Activated B cell treated with CpG ODN at 0.5 μM for 24 hours (primary cell): Measurements from ENCODE around the gene ATP6V0E1. TPM values are rescaled to one million over a fixed set of nuclear protein-coding genes. Genes with fewer than 3 reads are reported as not detected.

ENCODE experiments used
- ATAC-seq: fragments of 200-7000 bp; cut with Tn5 transposase; one replicate; pipeline ENCODE4 v1.10.0; 2021; ENCODE audit warnings: low read depth, mild to moderate bottlenecking, moderate library complexity
- CTCF ChIA-PET: fragments of 350-600 bp; sonication (Branson Sonifier 250); formaldehyde crosslinking; loops from one replicate; lab custom pipeline; 2021; ENCODE audit warnings: antibody characterized with exemption; lab: Charles Lee
- POLR2A ChIA-PET: fragments of 350-600 bp; sonication (Branson Sonifier 250); formaldehyde crosslinking; loops from one replicate; lab custom pipeline; 2021; ENCODE audit warnings: antibody characterized with exemption; lab: Charles Lee
- DNase-seq: peaks from one replicate; pipeline ENCODE4 v3.0.0; 2022
- H3K27ac Mint-ChIP-seq: one replicate; pipeline ENCODE4 v1.8.0; 2020; ENCODE audit warnings: mixed read lengths
- H3K27me3 Mint-ChIP-seq: one replicate; pipeline ENCODE4 v1.8.0; 2021; ENCODE audit warnings: mixed read lengths
- H3K36me3 Mint-ChIP-seq: one replicate; pipeline ENCODE4 v1.8.0; 2021; ENCODE audit warnings: low read depth, mixed read lengths
- H3K4me1 Mint-ChIP-seq: one replicate; pipeline ENCODE4 v1.8.0; 2021; ENCODE audit warnings: mixed read lengths
- H3K4me3 Mint-ChIP-seq: one replicate; pipeline ENCODE4 v1.8.0; 2020; ENCODE audit warnings: mild to moderate bottlenecking, mixed read lengths
- H3K9me3 Mint-ChIP-seq: one replicate; pipeline ENCODE4 v1.8.0; 2020; ENCODE audit warnings: mixed read lengths
- CTCF ChIP-seq: fragments of 200-600 bp; IDR thresholded peaks from one replicate; pipeline ENCODE4 v1.8.0; 2022; ENCODE audit warnings: antibody characterized with exemption, mild to moderate bottlenecking
- intact Hi-C: fragments of 100-400 bp; cut with micrococcal nuclease; formaldehyde crosslinking; loops from one replicate; pipeline ENCODE4 v1.15.1; 2024
- total RNA-seq: library from RNA; stranded (reverse); gene quantifications from 2 replicates; pipeline ENCODE4 v1.2.3, GENCODE V29; 2022

ATP6V0E1 gene
- total RNA-seq, 1 donor from 2014 or later: 191 TPM

- peaks cover 76% of the 10 kb centered on the region for H3K4me1 Mint-ChIP-seq
- no peak for TF ChIP-seq CTCF
- H3K36me3 Mint-ChIP-seq: peaks cover 41% of the 10 kb centered on the region
- H3K27me3 Mint-ChIP-seq: no peaks in the 10 kb centered on the region
- ChIA-PET POLR2A (no interaction called here), CTCF (no interaction called here)
- no peak overlapping the region for H3K4me3 Mint-ChIP-seq
- intact Hi-C loops: no loop called here
- ATAC-seq: peak; percentile 18
- H3K27ac Mint-ChIP-seq: peak overlapping the region; percentile 20
- no peaks in the 10 kb centered on the region for H3K9me3 Mint-ChIP-seq
- DNase-seq: no peak
Measured at GRCh38 chr5:173004013-173004412, 20.4 kb downstream of the ATP6V0E1 start.

GRCh38 chr5:173004447-173004846, 20.9 kb downstream of the ATP6V0E1 start:
- ChIA-PET POLR2A (no interaction called here), CTCF (no interaction called here)

GRCh38 chr5:173010021-173010420, 26.4 kb downstream of the ATP6V0E1 start:
- POLR2A ChIA-PET: interaction anchor here (1.3 kb wide), 1 partner anchor 26 kb away, joined by 3 read pairs; the partner anchor contains the start of gene ATP6V0E1
- ATAC-seq (peak; percentile 40), DNase-seq (no peak)
- H3K36me3 Mint-ChIP-seq: peaks cover 19% of the 10 kb centered on the region
- H3K4me1 Mint-ChIP-seq: peaks cover 53% of the 10 kb centered on the region
- intact Hi-C loops: no loop called here
- H3K27ac Mint-ChIP-seq: peak overlapping the region; percentile 12
- no peak overlapping the region for H3K4me3 Mint-ChIP-seq
- TF ChIP-seq CTCF: no peak
- H3K27me3 Mint-ChIP-seq: no peaks in the 10 kb centered on the region
- no peaks in the 10 kb centered on the region for H3K9me3 Mint-ChIP-seq
- CTCF ChIA-PET: no interaction called here

More at GRCh38 chr5:173004447-173004846, 20.9 kb downstream of the ATP6V0E1 start:
- no peak overlapping the region for H3K27ac Mint-ChIP-seq
- intact Hi-C loops: no loop called here
- no peak for TF ChIP-seq CTCF
- H3K9me3 Mint-ChIP-seq: no peaks in the 10 kb centered on the region
- no peak overlapping the region for H3K4me3 Mint-ChIP-seq
- DNase-seq (no peak), ATAC-seq (no peak)
- peaks cover 77% of the 10 kb centered on the region for H3K4me1 Mint-ChIP-seq
- peaks cover 38% of the 10 kb centered on the region for H3K36me3 Mint-ChIP-seq
- H3K27me3 Mint-ChIP-seq: no peaks in the 10 kb centered on the region

GRCh38 chr5:173010547-173011464, 27.2 kb downstream of the ATP6V0E1 start:
- CTCF ChIA-PET: no interaction called here
- Mint-ChIP-seq H3K4me3 (no peak overlapping the region), H3K27ac (peak overlapping the region; percentile 65), H3K4me1 (peaks cover 56% of the 10 kb centered on the region), H3K36me3 (peaks cover 17% of the 10 kb centered on the region), H3K9me3 (no peaks in the 10 kb centered on the region), H3K27me3 (no peaks in the 10 kb centered on the region)
- DNase-seq (no peak), ATAC-seq (no peak)
- TF ChIP-seq CTCF: no peak
- intact Hi-C loops: no loop called here
- POLR2A ChIA-PET: interaction anchor here (0.6 to 1.3 kb wide), 2 partner anchors 27 to 313 kb away, joined by 3 read pairs; partner anchors contain the start of gene ATP6V0E1

GRCh38 chr5:173011566-173011965, 28.0 kb downstream of the ATP6V0E1 start:
- POLR2A ChIA-PET: interaction anchor here (0.6 kb wide), 2 partner anchors 43 to 48 kb away, joined by 3 to 5 read pairs; no protein-coding TSS in a partner anchor
- intact Hi-C loops: no loop called here
- Mint-ChIP-seq H3K9me3 (no peaks in the 10 kb centered on the region), H3K36me3 (peaks cover 20% of the 10 kb centered on the region), H3K4me1 (peaks cover 62% of the 10 kb centered on the region), H3K27me3 (no peaks in the 10 kb centered on the region), H3K4me3 (no peak overlapping the region), H3K27ac (no peak overlapping the region)
- no peak for DNase-seq
- CTCF ChIA-PET: no interaction called here
- TF ChIP-seq CTCF: no peak
- ATAC-seq: no peak
